WTC11 (cell line): ENCODE results near the gene ARMH4. TPM values are rescaled to one million over a fixed set of nuclear protein-coding genes. Genes with fewer than 3 reads are reported as not detected.

Experiments used
- ATAC-seq: fragments of 200-7000 bp; cut with Tn5 transposase; 2 replicates; pipeline ENCODE4 v1.10.0; 2021; ENCODE audit warnings: mild to moderate bottlenecking, moderate library complexity
- CTCF ChIA-PET: fragments of 300-600 bp; sonication (Branson Sonifier 250); formaldehyde crosslinking; loops from one replicate; lab custom pipeline; 2021; ENCODE audit warnings: antibody characterized with exemption; lab: Charles Lee
- POLR2A ChIA-PET: fragments of 350-600 bp; sonication (Branson Sonifier 250); formaldehyde crosslinking; loops from one replicate; lab custom pipeline; 2021; ENCODE audit warnings: antibody characterized with exemption; lab: Charles Lee
- DNase-seq: peaks from one replicate; pipeline ENCODE4 v3.0.0; 2021; ENCODE audit warnings: low spot score
- H3K27ac Mint-ChIP-seq: 2 replicates; pipeline ENCODE4 v1.8.0; 2021; ENCODE audit warnings: mixed read lengths
- H3K27me3 Mint-ChIP-seq: 2 replicates; pipeline ENCODE4 v1.8.0; 2021; ENCODE audit warnings: low read depth, mild to moderate bottlenecking, moderate library complexity, mixed read lengths
- H3K36me3 Mint-ChIP-seq: 2 replicates; pipeline ENCODE4 v1.8.0; 2021; ENCODE audit warnings: mixed read lengths
- H3K4me1 Mint-ChIP-seq: 2 replicates; pipeline ENCODE4 v1.8.0; 2022; ENCODE audit warnings: mixed read lengths
- H3K4me3 Mint-ChIP-seq: 2 replicates; pipeline ENCODE4 v1.8.0; 2021; ENCODE audit warnings: mild to moderate bottlenecking, moderate library complexity, mixed read lengths
- H3K9me3 Mint-ChIP-seq: 2 replicates; pipeline ENCODE4 v1.8.0; 2021; ENCODE audit warnings: mixed read lengths
- AFF4 ChIP-seq: sonication (generic); formaldehyde crosslinking; IDR thresholded peaks from 2 replicates; pipeline ENCODE4 v1.8.1; 2023; ENCODE audit warnings: mild to moderate bottlenecking, missing genetic modification reagents, borderline replicate concordance
- CTCF ChIP-seq: fragments of 200-600 bp; IDR thresholded peaks from 2 replicates; pipeline ENCODE4 v1.8.0; 2022; ENCODE audit warnings: antibody characterized with exemption
- E2F5 ChIP-seq: sonication (generic); formaldehyde crosslinking; IDR thresholded peaks from 2 replicates; pipeline ENCODE4 v1.8.1; 2022; ENCODE audit warnings: mild to moderate bottlenecking, moderate library complexity, missing genetic modification reagents
- ELF4 ChIP-seq: sonication (generic); formaldehyde crosslinking; IDR thresholded peaks from 2 replicates; pipeline ENCODE4 v1.8.1; 2022; ENCODE audit warnings: low read depth, mild to moderate bottlenecking, moderate library complexity, missing genetic modification reagents
- ESRRA ChIP-seq: sonication (generic); formaldehyde crosslinking; IDR thresholded peaks from 2 replicates; pipeline ENCODE4 v1.8.1; 2022; ENCODE audit warnings: mild to moderate bottlenecking, missing genetic modification reagents, borderline replicate concordance
- FOXJ3 ChIP-seq: sonication (generic); formaldehyde crosslinking; IDR thresholded peaks from 2 replicates; pipeline ENCODE4 v1.9.0; 2021; ENCODE audit warnings: missing genetic modification reagents, mild to moderate bottlenecking, borderline replicate concordance
- FOXP1 ChIP-seq: sonication (generic); formaldehyde crosslinking; IDR thresholded peaks from 2 replicates; pipeline ENCODE4 v1.8.0; 2022; ENCODE audit warnings: missing genetic modification reagents, mild to moderate bottlenecking, moderate library complexity, borderline replicate concordance
- FOXP4 ChIP-seq: sonication (generic); formaldehyde crosslinking; IDR thresholded peaks from 2 replicates; pipeline ENCODE4 v1.8.0; 2022; ENCODE audit warnings: mild to moderate bottlenecking, missing genetic modification reagents
- GRHL2 ChIP-seq: fragments of 250-450 bp; sonication (Bioruptor Pico); IDR thresholded peaks from 2 replicates; pipeline ENCODE4 v1.8.0; 2022; ENCODE audit warnings: mild to moderate bottlenecking, moderate library complexity; ENCODE audit not compliant: insufficient replicate concordance, severe bottlenecking
- IRF1 ChIP-seq: sonication (generic); formaldehyde crosslinking; IDR thresholded peaks from 2 replicates; pipeline ENCODE4 v1.8.0; 2023; ENCODE audit warnings: missing genetic modification reagents
- IRF2 ChIP-seq: sonication (generic); formaldehyde crosslinking; IDR thresholded peaks from 2 replicates; pipeline ENCODE4 v1.8.0; 2022; ENCODE audit warnings: low read depth, missing genetic modification reagents, borderline replicate concordance
- JAZF1 ChIP-seq: fragments of 250-450 bp; sonication (Bioruptor Pico); IDR thresholded peaks from 2 replicates; pipeline ENCODE4 v1.9.0; 2021; ENCODE audit warnings: moderate library complexity, mild to moderate bottlenecking, inconsistent platforms
- KAT7 ChIP-seq: sonication (generic); formaldehyde crosslinking; IDR thresholded peaks from 2 replicates; pipeline ENCODE4 v1.8.1; 2023; ENCODE audit warnings: missing genetic modification reagents, mild to moderate bottlenecking, borderline replicate concordance
- MXD4 ChIP-seq: fragments of 250-450 bp; sonication (Bioruptor Pico); IDR thresholded peaks from 2 replicates; pipeline ENCODE4 v1.8.0; 2021; ENCODE audit warnings: mild to moderate bottlenecking, moderate library complexity, borderline replicate concordance
- NR2C2 ChIP-seq: sonication (generic); formaldehyde crosslinking; IDR thresholded peaks from 2 replicates; pipeline ENCODE4 v1.8.0; 2022; ENCODE audit warnings: mild to moderate bottlenecking, missing genetic modification reagents
- NR3C1 ChIP-seq: sonication (generic); formaldehyde crosslinking; conservative IDR thresholded peaks from 2 replicates; pipeline ENCODE4 v1.8.1; 2023; ENCODE audit warnings: low read depth, mild to moderate bottlenecking, missing genetic modification reagents
- PRRX2 ChIP-seq: fragments of 250-450 bp; sonication (Bioruptor Pico); IDR thresholded peaks from 2 replicates; pipeline ENCODE4 v1.8.0; 2021; ENCODE audit warnings: mild to moderate bottlenecking
- TCF7 ChIP-seq: sonication (generic); formaldehyde crosslinking; IDR thresholded peaks from 2 replicates; pipeline ENCODE4 v1.8.0; 2022; ENCODE audit warnings: mild to moderate bottlenecking, low read depth, missing genetic modification reagents, moderate library complexity
- TEAD1 ChIP-seq: sonication (generic); formaldehyde crosslinking; IDR thresholded peaks from 2 replicates; pipeline ENCODE4 v1.8.0; 2022; ENCODE audit warnings: mild to moderate bottlenecking, missing genetic modification reagents
- TEAD4 ChIP-seq: sonication (generic); formaldehyde crosslinking; IDR thresholded peaks from 2 replicates; pipeline ENCODE4 v1.8.0; 2022; ENCODE audit warnings: mild to moderate bottlenecking, missing genetic modification reagents
- ZNF138 ChIP-seq: sonication (generic); formaldehyde crosslinking; conservative IDR thresholded peaks from 2 replicates; pipeline ENCODE4 v1.8.1; 2022; ENCODE audit warnings: mild to moderate bottlenecking, moderate library complexity, missing genetic modification reagents
- ZNF232 ChIP-seq: sonication (generic); formaldehyde crosslinking; IDR thresholded peaks from 2 replicates; pipeline ENCODE4 v1.8.0; 2022; ENCODE audit warnings: mild to moderate bottlenecking, missing genetic modification reagents
- ZNF263 ChIP-seq: sonication (generic); formaldehyde crosslinking; IDR thresholded peaks from 2 replicates; pipeline ENCODE4 v1.8.1; 2022; ENCODE audit warnings: low read depth, mild to moderate bottlenecking, moderate library complexity, missing genetic modification reagents
- ZNF396 ChIP-seq: fragments of 250-450 bp; sonication (Bioruptor Pico); IDR thresholded peaks from 2 replicates; pipeline ENCODE4 v1.8.0; 2021; ENCODE audit warnings: mild to moderate bottlenecking, moderate library complexity, borderline replicate concordance
- ZNF423 ChIP-seq: fragments of 250-450 bp; sonication (Bioruptor Pico); IDR thresholded peaks from 2 replicates; pipeline ENCODE4 v2.1.2; 2022; ENCODE audit warnings: mild to moderate bottlenecking, moderate library complexity
- ZNF671 ChIP-seq: fragments of 250-450 bp; sonication (Bioruptor Pico); IDR thresholded peaks from 2 replicates; pipeline ENCODE4 v1.8.0; 2021; ENCODE audit warnings: mild to moderate bottlenecking
- total RNA-seq: library from RNA; stranded (reverse); gene quantifications from 3 replicates; pipeline ENCODE4 v1.2.3, GENCODE V29; 2021

The ARMH4 gene
- total RNA-seq, 1 experiment from 2014 or later, result 12.2 TPM

- no peak for TF ChIP-seq FOXP4 (CRISPR knock-in tag)
- TF ChIP-seq GRHL2, result no peak
These were observed 51.2 kb downstream of the ARMH4 start (continued) for GRCh38 chr14:58100735-58101368.

GRCh38 chr14:58099682-58100081 lies 52.3 kb downstream of the ARMH4 start:
- ATAC-seq, result no peak
- CTCF ChIA-PET, result no interaction called here
- no peaks in the 10 kb centered on the region; the same call in 1 of the 2 replicates for H3K4me1 Mint-ChIP-seq
- H3K27ac Mint-ChIP-seq, result no peak overlapping the region
- TF ChIP-seq ZNF396 (CRISPR knock-in tag) (no peak), TCF7 (CRISPR knock-in tag) (no peak), FOXP1 (CRISPR knock-in tag) (no peak), KAT7 (CRISPR knock-in tag) (no peak), IRF1 (CRISPR knock-in tag) (no peak), ZNF263 (CRISPR knock-in tag) (no peak), MXD4 (no peak), NR3C1 (CRISPR knock-in tag) (no peak), ZNF138 (no peak), ZNF671 (no peak), JAZF1 (CRISPR knock-in tag) (no peak), CTCF (no peak), ESRRA (CRISPR knock-in tag) (no peak), PRRX2 (no peak), FOXJ3 (no peak), TEAD4 (CRISPR knock-in tag) (no peak), TEAD1 (no peak)
- POLR2A ChIA-PET, result no interaction called here
- no peaks in the 10 kb centered on the region for H3K36me3 Mint-ChIP-seq
- DNase-seq, result no peak
- H3K9me3 Mint-ChIP-seq, result no peaks in the 10 kb centered on the region
- H3K4me3 Mint-ChIP-seq, result no peak overlapping the region
- H3K27me3 Mint-ChIP-seq, result no peaks in the 10 kb centered on the region; the same call in 1 of the 2 replicates

- H3K27me3 Mint-ChIP-seq, result no peaks in the 10 kb centered on the region
- ChIA-PET POLR2A (no interaction called here), CTCF (no interaction called here)
- DNase-seq (no peak), ATAC-seq (peak; percentile 93)
- no peaks in the 10 kb centered on the region for H3K36me3 Mint-ChIP-seq
- H3K27ac Mint-ChIP-seq, result 0 out of 2 replicates have a peak overlapping the region, but pooled peaks have one; percentile 57
- no peaks in the 10 kb centered on the region for H3K9me3 Mint-ChIP-seq
- H3K4me1 Mint-ChIP-seq, result no peaks in the 10 kb centered on the region; the same call in 1 of the 2 replicates
- no peak overlapping the region for H3K4me3 Mint-ChIP-seq
- TF ChIP-seq TEAD1 (no peak), AFF4 (no peak), ZNF423 (CRISPR knock-in tag) (no peak), IRF2 (CRISPR knock-in tag) (no peak), FOXJ3 (no peak), E2F5 (CRISPR knock-in tag) (no peak), ZNF232 (CRISPR knock-in tag) (no peak), NR2C2 (no peak), ELF4 (no peak)
These were observed 53.5 kb downstream of the ARMH4 start for GRCh38 chr14:58098507-58098906.
